GM18951 (cell line): Measurements from ENCODE around the gene PBX1.

Experiments
- POLR2A ChIP-seq: IDR thresholded peaks from 4 replicates; pipeline ENCODE4 v1.6.1; 2011; ENCODE audit warnings: mild to moderate bottlenecking; ENCODE audit not compliant: insufficient read length, insufficient read depth; ENCODE audit errors: extremely low read depth
- in situ Hi-C: fragments of 300-500 bp; cut with MboI; formaldehyde crosslinking; loops from one replicate; pipeline ENCODE4 v1.12.0; 2022; ENCODE audit warnings: low sequenced_read_pairs, mixed read lengths, inconsistent platforms; ENCODE audit not compliant: unreplicated experiment

The PBX1 gene

DNA sequence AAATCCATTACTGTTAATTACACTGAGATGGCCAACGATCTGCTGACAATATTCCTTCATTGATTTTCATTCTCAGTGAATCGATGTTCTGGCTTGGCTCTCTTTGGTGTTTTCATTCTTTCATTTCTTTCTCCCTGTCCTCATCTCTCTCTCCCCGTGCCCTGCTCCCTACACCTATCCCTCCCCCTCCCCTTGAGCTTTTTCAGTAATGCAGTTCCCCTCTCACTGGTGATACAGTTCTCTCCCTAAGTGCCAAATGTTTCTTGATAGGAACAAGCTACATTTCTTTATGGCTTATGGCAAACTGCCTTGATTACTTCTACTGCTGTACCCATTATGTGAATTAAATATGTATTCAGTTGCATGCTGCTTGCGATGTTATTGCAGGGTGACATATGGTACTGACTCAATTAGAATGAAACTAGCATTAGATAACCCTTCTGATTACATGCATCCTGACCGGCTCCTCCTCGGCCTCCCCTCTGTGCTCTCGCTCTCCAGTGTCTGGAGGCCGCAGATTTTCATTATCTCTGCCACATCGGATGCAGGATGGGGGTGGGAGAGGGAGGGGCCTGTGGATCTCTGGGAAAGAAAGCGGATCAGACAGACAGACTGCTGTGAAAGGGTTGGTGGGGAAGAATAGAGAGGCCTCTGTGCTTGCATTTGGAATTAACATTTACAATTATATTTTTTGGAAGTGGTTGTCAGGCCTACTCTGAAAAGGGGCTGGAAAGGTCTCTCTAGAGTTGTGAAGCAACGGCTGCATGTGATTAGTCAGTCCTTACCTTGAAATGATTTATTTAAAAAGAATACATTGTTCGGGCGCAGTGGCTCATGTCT, 130.9 kb downstream of the PBX1 start:
- no peak for TF ChIP-seq POLR2A

DNA sequence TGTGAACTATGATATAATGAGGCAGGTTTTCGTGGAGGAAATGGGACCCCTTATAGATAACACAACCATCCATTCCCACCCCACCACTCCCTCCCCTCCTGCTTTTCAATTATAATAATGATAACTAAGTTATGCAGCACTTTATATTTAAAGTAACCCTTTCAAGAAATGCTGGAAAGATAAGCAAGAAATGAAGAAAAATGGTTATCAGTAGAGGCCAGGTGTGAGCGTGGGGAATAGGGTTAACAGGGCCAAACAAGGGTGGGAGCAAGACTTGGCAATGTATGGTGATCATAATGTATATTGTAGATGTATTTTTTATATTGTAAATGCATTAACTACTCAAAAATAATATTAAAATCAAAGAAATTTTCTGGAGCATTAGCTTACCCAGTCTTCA, 133.4 kb downstream of the PBX1 start:
- in situ Hi-C loops, result no loop called here
- TF ChIP-seq POLR2A, result no peak

More for the DNA sequence above, 130.9 kb downstream of the PBX1 start:
- in situ Hi-C loops, result no loop called here

- in situ Hi-C loops, result no loop called here
- TF ChIP-seq POLR2A, result no peak
Observed at GRCh38 chr1:164693564-164694359, 134.8 kb downstream of the PBX1 start.

DNA sequence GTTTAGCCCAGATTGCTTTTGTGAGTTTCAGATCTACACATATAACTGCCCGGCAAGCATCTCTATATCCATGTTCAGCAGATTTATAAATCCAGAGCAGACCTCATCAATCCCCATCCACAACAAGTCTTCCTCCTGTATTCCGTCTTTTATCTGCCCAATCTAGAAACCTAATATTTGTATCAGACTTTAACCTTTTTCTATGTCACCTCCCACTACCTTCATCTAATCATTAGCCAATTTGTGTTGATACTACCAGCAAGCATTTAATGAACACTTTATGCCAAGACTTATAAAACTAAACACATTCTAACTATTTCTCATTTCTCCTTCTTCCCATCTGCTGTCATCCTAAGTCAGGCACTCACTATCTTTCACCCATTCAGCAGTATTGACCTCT, 135.5 kb downstream of the PBX1 start:
- in situ Hi-C loops, result no loop called here
- no peak for TF ChIP-seq POLR2A

DNA sequence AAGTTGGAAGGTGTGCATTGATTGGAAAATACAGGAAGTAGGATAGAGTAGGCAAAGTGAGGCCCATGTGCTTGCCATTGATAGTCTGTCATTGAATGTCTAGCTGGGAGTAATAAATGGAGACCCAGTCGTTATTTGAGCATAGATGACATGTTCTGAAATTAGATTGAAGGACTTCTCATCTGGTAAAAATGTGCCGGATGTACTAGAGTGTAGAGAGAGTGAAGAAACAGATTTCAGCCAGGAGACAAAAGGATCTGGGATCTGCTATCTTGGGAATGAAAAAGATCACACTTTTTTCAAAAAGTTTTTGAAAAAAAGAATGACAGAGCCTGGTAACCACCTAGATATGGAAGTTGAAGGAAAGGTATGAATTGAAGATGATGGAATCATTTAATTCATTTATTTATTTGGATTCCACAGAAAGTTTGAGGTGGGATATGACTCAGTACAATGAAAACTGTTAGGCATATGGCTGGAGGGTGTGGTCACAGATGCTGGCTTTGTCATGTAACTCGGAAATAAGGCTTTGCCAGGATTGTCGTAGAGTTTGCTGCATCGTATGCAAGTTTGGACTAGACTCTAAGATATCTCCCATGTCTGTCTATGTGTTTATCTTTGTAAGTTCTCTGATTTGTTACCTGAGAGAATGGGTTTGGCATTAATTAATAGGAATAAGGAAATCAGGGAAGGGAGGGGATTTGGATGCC, 137.1 kb downstream of the PBX1 start:
- no peak for TF ChIP-seq POLR2A
- in situ Hi-C loops, result no loop called here

DNA sequence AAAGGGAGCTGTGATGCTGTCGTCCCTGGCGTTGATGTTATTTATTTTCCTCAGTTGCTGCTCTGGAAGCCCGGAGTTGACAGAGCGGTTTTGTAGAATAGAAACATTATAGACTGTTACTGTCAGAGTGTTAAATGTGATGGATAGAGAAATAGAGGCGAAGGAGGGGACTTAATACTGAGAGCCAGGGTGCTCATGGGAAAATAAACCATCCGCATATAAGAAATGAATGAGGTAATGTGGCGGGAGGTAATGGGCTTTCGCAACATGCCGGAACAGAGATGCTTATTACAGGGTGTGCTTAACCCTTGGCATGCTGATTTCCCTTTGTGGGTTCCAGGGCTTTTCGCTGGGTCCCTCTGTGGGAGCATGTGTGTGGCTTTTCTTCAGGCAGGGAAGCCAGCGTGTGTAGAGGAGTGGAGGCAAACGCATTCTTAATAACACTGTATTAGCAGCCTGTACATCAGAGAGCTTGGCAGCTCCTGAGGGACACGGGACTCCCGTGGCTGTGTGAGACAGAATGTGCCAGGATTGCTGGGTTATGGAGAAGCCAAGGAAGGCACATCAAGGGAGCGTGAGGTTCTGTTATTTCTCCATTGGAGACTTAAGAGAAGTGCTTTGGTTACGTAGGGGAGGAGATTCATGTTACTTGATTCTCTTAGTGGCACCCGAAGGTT, 141.0 kb downstream of the PBX1 start:
- in situ Hi-C loops, result no loop called here

GRCh38 chr1:164700683-164701082, 141.7 kb downstream of the PBX1 start:
- in situ Hi-C loops, result no loop called here

More for the DNA sequence above, 141.0 kb downstream of the PBX1 start:
- TF ChIP-seq POLR2A, result no peak

DNA sequence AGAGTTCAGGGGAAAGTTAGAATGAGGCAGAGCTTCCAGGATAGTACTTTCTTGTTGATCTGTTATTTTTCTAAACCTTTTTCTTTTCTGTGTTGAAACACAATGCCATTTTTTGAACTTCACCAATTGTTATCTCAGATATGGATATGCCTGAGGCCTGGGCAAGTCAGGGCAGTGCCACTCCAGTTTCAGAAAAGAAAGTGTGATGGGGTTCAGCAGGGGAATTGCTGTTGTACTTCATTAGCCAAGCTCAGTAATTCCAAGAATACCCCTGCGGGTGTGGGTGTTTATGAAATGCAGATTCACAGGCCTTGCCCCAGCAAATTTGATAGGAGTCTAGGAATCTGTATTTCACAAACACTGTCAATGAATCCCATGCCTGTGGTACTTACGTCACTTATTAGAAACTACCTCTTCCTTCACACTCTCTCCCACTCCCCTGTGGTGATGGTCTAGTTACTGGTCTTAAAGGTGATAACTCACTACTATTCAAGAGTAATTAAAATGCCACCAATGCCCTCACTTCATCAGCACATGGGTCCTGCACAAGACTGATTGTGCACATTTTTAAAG, 142.3 kb downstream of the PBX1 start:
- TF ChIP-seq POLR2A, result no peak
- in situ Hi-C loops, result no loop called here

More at GRCh38 chr1:164700683-164701082, 141.7 kb downstream of the PBX1 start:
- TF ChIP-seq POLR2A, result no peak

GRCh38 chr1:164702216-164702615, 143.2 kb downstream of the PBX1 start:
- in situ Hi-C loops, result no loop called here
- TF ChIP-seq POLR2A, result no peak

GRCh38 chr1:164702664-164703063, 143.7 kb downstream of the PBX1 start:
- no peak for TF ChIP-seq POLR2A
- in situ Hi-C loops, result no loop called here

DNA sequence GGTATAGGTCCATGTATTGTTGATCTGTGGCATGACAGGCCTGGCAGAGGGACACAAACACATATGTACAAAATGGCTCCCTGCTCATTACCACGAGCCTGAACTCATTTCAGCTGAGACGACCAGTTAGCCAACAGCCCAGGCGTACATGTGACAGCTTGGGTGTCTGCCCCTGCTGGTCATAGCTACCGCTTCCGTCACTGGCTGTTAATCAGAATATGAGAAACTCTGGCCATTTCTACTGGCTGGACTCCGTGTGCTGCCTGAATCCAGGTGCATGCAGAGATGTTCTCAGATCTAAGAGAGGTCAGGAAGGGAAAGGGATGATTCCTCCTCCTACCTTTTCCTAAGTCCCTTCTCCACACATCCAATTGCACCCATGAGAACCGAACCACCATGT, 144.5 kb downstream of the PBX1 start:
- no peak for TF ChIP-seq POLR2A
- in situ Hi-C loops, result no loop called here

DNA sequence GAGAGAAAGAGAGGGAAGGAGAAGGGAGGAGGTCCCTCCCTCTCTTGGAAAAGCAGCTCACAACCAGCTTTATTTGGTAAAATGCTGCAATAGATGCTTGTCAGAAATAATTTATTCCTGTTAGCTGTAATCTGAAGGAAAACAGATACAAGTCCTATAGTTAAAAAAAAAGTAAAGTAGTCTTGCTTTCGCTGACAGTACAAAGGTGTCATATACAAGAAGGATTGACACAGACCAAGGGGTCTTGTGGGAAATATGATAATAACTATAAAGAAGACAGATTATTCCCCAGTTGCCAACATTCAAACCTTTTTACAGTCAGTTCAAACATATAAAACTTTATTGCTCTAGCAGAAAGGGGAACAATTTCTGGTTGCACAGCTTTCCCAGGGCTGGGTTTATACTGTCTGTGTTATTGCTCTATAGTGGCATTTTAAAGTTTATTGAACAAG, 145.0 kb downstream of the PBX1 start:
- TF ChIP-seq POLR2A, result no peak
- in situ Hi-C loops, result no loop called here
